ENCODE data around the gene RNF224.

Gene RNF224

GRCh38 chr9:137227054-137227852, at the start of gene RNF224:
Gene RNF224, plus strand, starts transcription at chr9:137227502. Its CDS starts 834 bp downstream, at chr9:137228336.
- peak; percentile 53 to 71 for DNase-seq

GRCh38 chr9:137178201-137178938, 48.9 kb upstream of the RNF224 start:
- no peak for DNase-seq

- DNase-seq: no peak
Observed at GRCh38 chr9:137178939-137179630, 48.2 kb upstream of the RNF224 start.

GRCh38 chr9:137179761-137180160, 47.5 kb upstream of the RNF224 start:
- DNase-seq: no peak

- DNase-seq: no peak
Observed at GRCh38 chr9:137180491-137180890, 46.8 kb upstream of the RNF224 start.

- DNase-seq: no peak
Observed at GRCh38 chr9:137181680-137182079, 45.6 kb upstream of the RNF224 start.

- DNase-seq: no peak
Observed at GRCh38 chr9:137182836-137183235, 44.5 kb upstream of the RNF224 start.

GRCh38 chr9:137183980-137184595, 43.2 kb upstream of the RNF224 start:
- DNase-seq: no peak

GRCh38 chr9:137184881-137185660, 42.2 kb upstream of the RNF224 start:
- no peak for DNase-seq

- no peak for DNase-seq
Observed at GRCh38 chr9:137185921-137186320, 41.4 kb upstream of the RNF224 start.

GRCh38 chr9:137186385-137186784, 40.9 kb upstream of the RNF224 start:
- no peak for DNase-seq

GRCh38 chr9:137187386-137187785, 39.9 kb upstream of the RNF224 start:
- DNase-seq: no peak

GRCh38 chr9:137188086-137188489, 39.2 kb upstream of the RNF224 start:
- DNase-seq: no peak

- DNase-seq: peak; percentile 89 to 97
Observed at GRCh38 chr9:137188490-137189296, 38.6 kb upstream of the RNF224 start, which contains the start of the genes ANAPC2 and SSNA1. Gene ANAPC2, minus strand, starts transcription at chr9:137188560. Its CDS starts 28 bp downstream, at chr9:137188532. Gene SSNA1, plus strand, starts transcription at chr9:137188676. Its CDS starts 51 bp downstream, at chr9:137188727.

- no peak for DNase-seq
Observed at GRCh38 chr9:137189297-137190295, 37.7 kb upstream of the RNF224 start.

- DNase-seq: no peak
Observed at GRCh38 chr9:137190315-137190856, 36.9 kb upstream of the RNF224 start.

GRCh38 chr9:137191245-137191644, 36.1 kb upstream of the RNF224 start:
- no peak for DNase-seq

- no peak for DNase-seq
Observed at GRCh38 chr9:137191691-137192447, 35.4 kb upstream of the RNF224 start.

GRCh38 chr9:137192448-137192780, 34.9 kb upstream of the RNF224 start:
- no peak for DNase-seq
